NCI-H446 (cell line): ENCODE data around the gene DLGAP1.
"Not testable (repeated sequence)": the region's sequence is repeated elsewhere in the genome, so short reads cannot be mapped to it uniquely, and the experiment has no call there.

Experiments
- DNase-seq, 2 experiments: peaks; one replicate each; lab custom pipeline; 2025; lab: John Stamatoyannopoulos, UW

DLGAP1 gene

DNA sequence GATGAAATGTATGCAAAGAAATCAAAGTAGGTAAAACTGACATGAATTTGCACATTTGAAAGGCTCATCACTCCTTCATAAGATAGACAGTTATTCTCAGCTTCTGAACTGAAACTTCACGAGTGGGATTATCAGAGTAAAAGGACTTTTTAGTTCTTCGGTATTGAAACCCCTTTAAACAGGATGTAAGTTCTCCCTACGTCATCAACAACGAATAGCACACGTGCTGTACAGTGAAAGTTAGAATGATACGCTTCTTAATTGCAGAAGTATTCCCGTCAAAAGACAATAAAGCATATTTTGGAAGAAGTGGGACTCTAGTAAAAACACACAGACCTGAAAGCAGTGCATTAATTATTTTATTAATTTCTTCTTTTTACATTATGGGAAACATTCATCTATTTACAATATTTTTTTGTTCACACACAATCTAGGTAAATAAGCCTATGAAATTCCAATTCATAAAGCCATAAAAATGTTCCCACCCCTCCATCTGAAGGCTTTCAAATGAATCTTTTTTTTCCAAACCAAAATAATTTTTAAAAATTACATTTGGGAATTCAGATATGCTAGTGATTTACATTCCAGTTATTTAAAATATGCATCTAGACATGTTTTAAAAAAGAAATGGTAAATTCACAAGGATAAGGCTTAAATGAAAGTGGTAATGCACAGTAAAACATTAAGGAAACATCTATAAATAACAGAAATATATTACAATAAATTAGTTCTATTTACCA is 959.2 kb downstream of the DLGAP1 start:
- no peak for DNase-seq

DNA sequence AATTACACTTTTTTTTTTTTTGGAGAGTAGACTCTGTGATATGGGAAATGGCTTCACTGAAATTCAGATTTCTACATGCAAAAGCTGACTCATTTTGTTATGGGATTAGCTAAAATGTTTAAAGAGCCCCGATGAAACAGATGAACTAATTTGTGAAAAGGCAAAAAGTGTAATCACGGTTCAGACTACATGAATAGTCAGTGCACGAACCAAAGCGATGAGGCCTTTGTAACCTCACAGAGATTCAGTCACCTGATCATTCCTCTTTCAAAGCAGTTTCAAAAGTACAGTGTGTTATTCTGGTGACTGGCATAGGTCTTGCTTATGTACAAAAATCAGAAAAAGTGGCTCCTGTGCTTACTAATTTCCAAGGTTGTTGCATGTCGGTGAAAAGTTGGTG is 960.5 kb downstream of the DLGAP1 start:
- no peak for DNase-seq

DNA sequence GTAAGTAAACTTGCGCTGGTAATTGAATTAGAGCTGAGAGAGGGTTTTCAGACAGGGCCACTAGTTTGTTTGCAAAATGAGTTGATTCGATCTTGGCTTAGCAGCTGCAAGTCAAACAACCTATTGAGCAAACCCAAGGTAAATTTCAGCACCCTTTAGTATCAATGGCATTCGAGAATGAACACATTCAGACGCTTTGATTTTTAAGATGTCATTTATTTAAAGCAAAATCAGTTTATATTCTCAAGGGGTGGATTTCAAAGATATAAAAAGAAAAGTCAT is 960.9 kb downstream of the DLGAP1 start:
- no peak for DNase-seq

DNA sequence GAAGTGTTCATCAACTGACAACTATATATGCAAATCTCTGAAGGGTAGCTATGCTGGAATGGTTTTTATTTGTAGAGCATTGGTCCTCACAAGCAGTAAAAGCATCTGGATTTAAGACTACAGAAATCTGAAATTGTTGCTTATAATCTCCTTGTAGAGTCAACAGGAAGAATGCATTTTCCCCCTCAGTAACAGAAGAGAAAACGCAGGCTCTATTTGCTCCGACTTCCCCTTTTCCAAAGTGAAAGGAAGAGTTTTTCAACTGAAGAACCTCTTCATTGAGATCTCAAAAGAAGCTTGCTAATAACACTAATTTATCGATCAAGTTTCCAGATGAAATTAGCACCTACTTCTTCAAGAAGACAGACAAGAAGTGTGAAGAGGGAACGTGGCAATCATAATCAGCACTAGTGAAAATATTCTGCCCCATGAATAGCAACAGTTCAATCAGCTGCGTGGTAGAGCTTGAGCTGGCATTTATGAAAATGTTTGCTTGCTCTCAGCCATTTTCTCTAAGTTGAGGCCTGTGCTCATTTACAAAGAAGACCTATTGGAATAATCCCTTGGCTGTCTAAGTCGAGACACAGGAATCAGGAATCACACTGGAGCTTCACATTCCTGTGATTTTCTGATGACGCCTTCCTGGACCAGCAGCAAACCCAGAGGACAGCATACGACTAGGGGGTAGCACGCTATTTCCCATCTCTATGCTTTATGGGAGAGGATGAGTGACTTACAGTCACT is 961.4 kb downstream of the DLGAP1 start:
- no peak for DNase-seq

DNA sequence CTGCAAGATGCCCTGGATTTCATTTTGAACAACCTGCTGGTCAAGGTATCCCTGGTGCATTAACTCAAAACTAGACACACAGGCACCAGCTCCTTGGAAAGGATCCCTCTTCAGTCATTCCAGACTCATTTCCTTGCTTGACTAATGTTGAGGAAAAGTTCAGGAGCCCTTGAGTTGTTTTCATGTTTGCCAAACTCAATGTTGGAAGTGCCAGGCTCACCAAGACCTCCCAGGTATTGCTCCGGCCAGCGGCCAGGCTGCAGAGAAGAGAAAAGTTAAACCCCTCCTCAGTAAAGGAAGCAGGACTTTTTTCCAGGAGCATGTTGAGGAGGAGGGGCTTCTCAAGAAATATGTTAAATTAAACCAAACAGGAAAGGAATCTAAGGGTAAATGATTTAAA is 962.4 kb downstream of the DLGAP1 start:
- DNase-seq = no peak

DNA sequence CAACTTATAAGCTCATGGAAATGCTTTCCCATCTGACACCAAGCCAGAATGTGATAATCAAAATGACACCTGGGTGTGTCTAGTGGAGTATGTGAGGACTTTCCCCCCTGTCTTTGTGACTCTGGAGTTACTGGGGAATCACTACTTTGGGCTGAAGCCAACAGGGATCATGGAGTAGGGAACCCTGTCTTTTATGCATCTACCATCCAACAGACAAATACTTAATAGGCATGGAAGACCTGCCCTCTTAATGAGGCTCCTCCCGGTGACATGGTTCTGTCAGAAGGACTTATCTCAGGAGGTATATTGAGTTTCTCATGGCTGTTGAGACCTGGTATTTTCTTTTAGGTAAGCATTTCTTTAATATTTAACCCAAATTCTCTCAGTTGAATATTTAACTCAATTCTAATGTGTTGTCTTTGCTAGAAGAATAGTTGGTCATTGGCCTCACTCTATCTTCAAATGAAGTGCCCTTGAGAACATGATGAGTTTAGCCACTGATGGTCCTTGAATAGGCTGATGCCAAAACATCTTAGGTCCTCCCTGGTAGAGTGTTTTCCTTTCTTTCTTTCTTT is 963.0 kb downstream of the DLGAP1 start:
- no peak for DNase-seq

DNA sequence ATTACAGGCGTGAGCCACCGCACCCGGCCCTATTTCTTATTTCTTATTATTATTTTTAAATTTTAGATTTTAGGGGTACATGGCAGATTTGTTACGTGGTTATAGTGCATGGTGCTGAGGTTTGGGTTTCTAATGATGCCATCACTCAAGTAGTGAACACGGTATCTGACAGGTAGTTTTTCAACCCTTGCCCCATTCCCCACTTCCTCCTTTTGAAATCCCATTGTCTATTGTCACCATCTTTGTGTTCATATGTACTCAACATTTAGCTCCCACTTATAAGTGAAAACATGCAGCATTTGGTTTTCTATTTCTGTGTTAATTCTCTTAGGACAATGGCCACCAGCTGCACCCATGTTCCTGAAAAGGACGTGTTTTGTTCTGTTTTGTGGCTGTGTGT is 965.6 kb downstream of the DLGAP1 start:
- no peak for DNase-seq

DNA sequence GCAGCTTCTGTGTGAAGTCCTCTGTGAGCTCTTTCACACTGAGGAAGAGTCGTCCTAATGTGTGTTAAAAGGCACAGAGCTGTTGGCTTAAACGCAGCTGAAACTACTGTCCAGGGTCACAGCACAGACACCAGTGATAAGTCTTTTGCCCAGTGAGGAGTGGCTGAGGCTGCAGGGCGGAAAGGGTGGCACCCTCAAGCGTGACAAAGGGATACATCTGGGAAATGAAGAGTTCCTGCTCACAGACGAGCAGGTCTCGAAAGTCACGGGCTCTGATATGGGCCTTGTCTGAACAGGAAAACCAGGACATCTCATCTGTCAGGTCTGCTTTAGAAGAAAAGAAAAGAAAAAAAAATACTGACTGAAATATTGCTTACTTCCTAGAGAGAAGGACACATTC is 968.6 kb downstream of the DLGAP1 start:
- DNase-seq = no peak

DNA sequence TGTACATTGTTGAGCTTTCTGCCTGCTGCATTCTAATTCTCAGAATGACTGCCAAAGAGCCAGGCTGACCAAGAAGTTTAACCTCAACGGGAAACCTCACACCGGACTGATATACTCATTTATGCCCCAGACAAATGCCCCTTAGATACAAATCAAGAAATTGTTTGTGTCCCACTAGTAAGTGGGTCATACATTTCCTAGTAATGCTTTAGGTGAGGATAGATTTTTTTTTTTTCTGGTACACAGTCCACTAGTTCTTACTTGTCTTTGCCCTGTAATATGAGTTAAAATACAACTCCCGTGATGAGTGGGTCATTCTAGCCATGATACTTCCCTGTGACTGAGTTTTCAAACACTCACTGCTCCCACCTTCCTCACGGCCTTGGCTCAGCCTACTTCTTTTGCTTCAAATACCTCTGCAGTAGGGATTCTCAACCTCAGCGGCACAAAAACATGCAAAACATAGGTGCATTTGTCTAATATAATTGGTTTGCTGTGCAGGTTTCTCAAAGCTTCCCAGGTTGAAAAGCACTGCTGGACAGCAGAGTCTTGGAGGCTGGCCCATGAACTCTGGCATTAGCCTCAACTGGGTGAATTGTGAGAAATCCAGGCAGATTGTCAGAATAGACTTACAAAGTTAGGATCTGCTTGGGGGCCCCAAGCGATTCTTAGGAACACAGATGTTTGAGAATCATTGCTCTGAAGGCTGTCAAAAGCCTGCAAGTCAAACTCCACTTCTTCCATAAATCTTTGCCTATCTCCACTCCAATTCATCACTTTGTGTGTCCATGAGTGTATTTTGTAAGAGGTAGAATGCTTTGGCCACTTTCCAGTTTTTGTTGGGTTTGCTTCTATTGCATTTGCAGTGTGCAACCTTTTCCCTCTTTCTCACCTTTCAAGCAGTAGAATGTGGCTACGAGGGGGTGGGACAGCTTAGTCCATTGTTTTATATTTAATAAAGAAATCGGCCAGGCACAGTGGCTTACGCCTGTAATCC is 969.7 kb downstream of the DLGAP1 start:
- DNase-seq = no peak

DNA sequence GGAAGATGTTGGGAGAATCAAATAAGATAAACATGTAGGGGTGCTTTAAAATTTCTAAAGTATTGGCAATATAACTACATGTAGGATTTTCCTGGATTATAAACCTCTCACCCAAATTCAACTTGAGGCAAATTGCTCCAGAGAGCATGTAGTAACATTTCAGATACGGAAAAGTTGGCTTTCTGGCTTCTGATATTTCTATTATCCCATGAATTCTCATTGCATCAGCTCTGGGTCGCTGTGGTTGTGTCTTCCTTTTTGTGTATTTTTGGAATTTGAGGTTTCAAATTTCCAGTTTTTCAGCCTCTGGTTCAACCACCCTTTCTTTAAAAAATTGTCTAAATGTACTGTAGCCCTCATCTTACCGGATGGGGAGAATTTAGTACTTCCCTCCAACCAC is 972.8 kb downstream of the DLGAP1 start:
- no peak for DNase-seq

DNA sequence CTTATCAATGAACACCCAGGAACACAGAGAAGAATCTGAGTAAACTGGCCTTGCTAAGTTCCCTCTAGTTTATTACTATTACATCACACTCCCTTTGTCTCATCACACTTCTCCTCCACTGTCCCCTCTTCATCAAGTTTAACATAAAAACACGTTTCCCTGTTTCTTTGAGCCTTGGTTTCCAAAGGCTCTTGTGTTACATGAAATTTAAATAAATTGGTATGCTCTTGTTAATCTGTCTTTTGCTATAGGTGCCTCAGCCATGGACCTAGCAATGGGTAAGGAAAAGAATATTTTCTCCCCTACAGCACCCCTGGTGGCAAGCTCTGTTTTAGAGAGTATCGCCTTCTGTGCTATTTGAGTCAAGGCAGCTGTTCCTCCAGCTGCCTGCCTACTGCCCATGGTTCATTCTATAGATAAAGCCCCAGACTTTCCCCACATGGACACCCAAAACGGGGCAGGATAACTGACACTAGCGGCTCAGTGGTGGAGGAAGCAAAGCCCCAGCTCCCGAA is 973.4 kb downstream of the DLGAP1 start:
- DNase-seq = no peak

DNA sequence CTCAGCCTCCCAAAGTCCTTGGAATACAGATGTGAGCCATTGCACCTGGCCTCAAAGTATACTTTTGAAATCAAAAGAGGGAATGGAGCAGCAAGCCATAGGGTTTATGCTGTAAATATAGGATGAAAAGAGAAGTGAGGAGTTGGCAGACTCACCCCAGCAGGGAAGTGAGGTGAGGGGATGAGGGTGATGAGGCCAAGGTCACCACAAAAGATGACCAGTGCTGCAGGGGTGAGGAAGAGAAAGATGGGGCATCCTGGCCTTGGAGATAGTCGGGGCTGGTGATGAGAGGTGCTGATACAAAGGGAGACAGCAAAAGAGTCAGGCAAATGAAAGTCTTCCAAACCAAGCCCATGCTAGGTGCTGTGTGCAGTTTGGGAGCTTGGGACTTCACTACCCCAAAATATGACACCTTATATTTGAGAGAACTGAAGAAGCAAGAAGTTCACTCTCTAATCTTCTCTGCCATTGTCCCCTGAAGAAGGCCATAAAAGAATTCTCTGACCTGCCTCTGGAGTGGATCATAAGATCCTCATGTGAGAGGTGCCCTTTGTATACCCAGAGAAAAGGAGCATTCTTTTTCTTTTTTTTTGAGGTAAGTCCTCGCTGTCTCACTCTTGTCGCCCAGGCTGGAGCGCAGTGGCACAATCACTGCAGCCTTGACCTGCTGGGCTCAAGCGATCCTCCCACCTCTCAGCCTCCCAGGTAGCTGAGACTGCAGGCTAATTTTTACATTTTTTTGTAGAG is 974.1 kb downstream of the DLGAP1 start:
- DNase-seq = no peak

DNA sequence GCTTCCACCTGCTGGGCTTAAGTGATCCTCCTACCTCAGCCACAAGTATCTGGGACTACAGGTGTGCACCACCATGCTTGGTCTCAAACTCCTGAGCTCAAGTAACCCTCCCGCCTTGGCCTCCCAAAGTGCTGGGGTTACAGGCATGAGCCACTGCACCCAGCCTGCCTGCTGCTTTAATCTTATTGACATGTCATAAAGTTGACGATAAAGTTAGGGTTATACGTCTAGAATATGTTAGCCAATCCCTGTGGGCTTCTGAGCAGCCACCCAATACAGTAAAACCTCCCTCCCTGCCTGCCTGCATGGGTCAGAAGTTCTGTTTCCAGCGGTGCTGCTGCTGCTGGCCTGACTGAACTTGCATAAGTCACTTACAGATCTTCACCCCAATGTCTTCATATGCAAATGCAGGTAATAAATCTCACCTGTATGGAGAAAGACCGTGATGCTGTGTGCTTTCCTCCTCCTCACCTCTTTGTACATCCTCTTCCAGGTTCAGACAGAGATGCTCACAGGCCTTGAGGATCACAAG is 975.1 kb downstream of the DLGAP1 start:
- no peak for DNase-seq

DNA sequence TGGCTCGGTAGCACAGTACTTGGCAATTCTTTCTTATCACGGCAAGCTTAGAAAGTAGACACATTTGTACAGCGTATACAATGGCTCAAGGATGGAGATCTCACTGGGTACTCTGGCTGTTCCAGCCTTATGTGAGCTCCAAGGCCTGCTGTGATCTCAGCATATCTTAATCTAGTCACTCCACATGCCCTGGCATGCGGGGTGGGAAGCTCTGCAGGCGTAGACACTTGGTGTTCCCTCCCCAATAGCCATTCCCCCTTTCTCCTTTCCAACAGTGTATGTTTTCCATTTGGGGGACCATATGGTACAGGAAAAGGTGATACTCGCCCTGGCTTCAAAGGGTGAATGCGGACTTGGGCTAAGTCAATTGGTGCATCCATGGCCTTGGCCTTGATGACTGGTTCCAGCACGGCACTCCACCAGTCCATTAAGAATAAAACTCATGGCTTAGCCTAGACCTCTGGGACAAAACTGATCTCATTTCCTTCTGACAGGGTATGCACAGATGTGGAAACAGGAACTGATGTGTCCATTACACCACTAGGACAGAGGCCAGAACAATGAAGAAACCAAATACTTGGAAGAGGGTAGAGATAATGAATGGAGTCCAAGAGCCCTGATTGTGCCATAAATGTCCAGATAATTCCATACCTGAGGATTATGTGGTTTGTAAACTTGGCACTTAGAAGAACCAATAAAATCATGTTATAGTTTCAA is 976.7 kb downstream of the DLGAP1 start:
- no peak for DNase-seq

DNA sequence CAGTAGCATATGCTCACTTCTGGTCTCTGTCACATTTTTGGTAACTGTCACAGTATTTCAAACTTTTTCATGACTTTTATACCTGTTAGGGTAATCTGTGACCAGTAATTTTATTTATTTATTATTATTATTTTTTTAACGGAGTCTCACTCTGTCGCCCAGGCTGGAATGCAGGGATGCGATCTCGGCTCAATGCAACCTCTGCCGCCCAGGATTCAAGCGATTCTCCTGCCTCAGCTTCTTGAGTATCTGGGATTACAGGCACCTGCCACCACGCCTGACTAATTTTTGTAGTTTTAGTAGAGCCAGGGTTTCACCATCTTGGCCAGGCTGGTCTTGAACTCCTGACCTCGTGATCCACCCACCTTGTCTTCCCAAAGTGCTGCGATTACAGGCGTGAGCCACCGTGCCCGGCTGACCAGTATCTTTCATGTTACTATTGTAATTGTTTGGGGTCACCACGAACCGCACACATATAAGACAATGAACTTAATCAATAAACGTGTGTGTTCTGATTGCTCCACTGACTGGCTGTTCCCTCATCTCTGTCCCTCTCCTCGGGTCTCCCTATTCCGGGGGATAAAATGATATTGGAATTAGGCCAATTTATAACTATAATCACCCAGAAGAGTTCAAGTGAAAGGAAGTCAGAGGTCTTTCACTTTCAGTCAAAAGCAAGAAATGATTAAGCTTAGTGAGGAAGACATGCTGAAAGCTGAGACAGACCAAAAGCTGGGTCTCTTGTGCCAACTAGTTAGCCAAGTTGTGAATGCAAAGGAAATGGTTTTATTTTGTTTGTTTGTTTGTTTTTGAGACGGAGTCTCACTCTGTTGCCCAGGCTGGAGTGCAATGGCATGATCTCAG is 982.2 kb downstream of the DLGAP1 start:
- DNase-seq = no peak

DNA sequence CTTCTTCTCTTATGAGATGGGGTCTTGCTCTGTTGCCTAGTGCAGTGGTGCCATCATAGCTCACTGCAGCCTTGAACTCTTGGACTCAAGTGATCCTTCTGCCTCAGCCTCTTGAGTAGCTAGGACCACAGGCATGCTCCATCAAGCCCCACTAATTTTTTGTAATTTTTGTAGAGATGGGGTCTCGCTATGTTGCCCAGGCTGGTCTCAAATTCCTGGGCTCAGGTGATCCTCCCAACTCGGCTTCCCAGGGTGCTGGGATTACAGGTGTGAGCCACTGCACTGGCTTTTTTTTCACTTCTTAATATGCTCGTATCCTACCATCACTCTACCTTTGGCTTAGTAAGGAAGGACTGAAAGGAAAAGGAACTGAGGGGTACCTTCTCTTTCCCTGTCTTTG is 983.0 kb downstream of the DLGAP1 start:
- DNase-seq = not testable (repeated sequence)

DNA sequence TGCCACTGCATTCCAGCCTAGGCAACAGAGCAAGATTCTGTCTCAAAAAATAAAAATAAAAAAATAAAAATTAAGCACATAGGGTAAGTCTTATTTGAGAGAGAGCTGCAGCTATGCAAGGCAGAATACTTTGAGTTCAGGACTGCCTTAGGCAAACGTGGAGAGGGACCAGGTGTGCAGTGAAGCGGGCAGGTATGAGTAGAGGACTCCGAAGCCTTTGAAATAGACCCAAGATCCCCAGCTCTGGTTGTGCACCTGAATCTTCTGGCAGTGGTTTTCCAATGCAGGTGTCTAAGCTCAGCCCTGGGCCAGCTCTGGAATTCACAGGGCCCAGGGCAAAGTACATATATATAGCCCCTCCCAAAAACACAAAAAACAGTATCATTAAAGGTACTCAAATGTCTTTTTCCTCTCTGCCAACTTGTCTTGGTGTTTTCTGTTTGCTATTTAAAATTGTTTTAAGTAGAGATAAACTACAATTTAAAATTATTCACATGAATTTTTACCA is 983.9 kb downstream of the DLGAP1 start:
- no peak for DNase-seq

DNA sequence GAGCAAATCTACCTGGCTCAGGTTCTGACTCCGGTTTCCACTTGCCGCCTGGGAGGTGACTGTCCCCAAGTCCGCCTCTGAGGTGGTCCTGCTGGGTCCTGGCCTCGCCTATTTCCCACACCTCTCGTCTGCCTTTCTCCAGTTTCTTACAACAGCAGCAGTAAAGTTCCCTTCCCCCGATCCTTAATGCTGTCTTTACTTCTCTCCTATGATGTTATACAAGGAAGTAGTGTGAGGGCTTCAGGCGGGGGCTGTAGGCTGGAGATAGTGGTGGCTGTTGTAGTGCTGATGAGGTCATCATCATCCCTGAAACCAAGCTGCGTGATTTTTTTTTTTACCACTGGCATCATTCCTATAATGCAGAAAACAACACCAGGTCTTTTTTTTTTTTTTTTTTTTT is 986.3 kb downstream of the DLGAP1 start:
- DNase-seq = no peak

DNA sequence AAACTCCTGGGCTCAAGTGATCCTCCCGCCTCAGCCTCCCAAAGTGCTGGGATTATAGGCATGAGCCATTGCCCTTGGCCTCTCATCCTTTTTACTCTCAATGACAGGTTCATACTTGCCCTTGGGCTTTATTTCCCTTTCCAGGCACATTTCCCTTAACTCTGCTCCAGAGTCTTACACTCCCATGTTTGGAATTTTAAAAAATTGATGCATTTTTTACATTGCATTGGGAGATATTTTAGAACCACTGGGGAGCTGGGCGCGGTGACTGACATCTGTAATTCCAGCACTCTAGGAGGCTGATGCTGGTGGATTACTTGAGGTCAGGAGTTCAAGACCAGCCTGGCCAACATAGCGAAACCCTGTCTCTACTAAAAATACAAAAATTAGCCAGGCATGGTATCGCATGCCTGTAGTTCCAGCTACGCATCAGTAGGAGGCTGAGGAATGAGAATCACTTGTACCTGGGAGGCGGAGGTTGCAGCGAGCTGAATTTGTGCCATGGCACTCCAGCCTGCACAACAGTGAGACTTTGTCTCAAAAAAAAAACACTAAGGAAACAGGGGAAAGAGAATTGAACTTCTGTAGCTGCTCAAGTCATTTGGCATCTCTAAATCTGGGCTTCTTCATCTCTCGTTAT is 986.9 kb downstream of the DLGAP1 start:
- no peak for DNase-seq
